Activated naive CD4-positive, alpha-beta T cell treated with anti-CD3 and anti-CD28 coated beads, Interleukin-2, amount 50 U/mL, for 72 hours (primary cell): ENCODE data around the gene MUC22. TPM values are rescaled to one million over a fixed set of nuclear protein-coding genes. Genes with fewer than 3 reads are reported as not detected.
"Not testable (repeated sequence)": the region's sequence is repeated elsewhere in the genome, so short reads cannot be mapped to it uniquely, and the experiment has no call there.

Experiments used
- ATAC-seq, 2 donors: fragments of 150-1000 bp; cut with Tn5 transposase; 2 replicates each; pipeline ENCODE4 v1.10.0; 2021; ENCODE audit warnings: mild to moderate bottlenecking in 2 of 2, moderate library complexity in 2 of 2
- DNase-seq, 2 donors: peaks; one replicate each; pipeline ENCODE4 v3.0.0; 2021 to 2022; ENCODE audit warnings: low spot score in 2 of 2
- H3K27ac Mint-ChIP-seq, 2 donors: one replicate each; pipeline ENCODE4 v1.8.0; 2022; ENCODE audit warnings: mild to moderate bottlenecking in 2 of 2, mixed read lengths in 2 of 2
- H3K36me3 Mint-ChIP-seq, 2 donors: one replicate each; pipeline ENCODE4 v1.8.0; 2022; ENCODE audit warnings: mixed read lengths in 2 of 2
- H3K9me3 Mint-ChIP-seq, 2 donors: one replicate each; pipeline ENCODE4 v1.8.0; 2022; ENCODE audit warnings: mixed read lengths in 2 of 2
- total RNA-seq, 2 donors: library from RNA; stranded (reverse); gene quantifications; one replicate each; pipeline ENCODE4 v1.2.3, GENCODE V29; 2022

Gene MUC22
- not detected for total RNA-seq

DNA sequence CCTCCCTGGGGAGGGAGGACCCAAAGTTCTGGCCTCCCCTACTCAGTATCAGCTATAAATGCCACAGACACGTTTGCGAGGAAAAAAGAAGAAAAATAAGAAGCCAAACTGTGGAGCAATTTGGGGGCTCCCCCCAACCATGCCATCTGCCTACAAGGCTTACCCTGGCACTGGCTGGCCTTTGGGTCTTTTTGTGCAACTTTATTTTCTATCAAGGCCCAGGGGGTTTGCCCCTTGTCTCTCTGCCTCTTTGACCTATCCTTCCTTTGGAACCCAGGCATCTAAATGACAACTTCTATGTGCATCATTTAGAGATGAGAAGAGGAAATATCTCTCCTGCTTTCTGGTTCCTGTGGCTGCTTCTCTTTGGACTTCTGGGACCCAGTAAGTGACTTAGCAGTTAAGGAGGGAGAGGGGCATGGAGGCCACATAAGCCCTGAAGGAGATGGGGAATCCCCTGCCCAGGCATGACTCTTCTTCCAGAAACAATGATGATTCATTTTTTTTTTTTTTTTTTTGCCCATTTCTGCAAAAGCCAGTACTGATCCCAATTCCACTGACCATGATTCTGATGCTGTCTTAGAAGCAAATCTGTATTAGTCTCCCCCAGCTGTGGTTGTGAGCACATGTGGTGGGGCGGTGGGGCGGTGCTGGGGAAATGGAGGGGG, at the start of gene MUC22:
TSS of gene MUC22 (plus strand) at position 82 of the 668 bp plus-strand sequence. CDS start at position 315, 233 bp downstream.
- ATAC-seq (peak; percentile 86 to 92), DNase-seq (no peak)
- no peak within 1 kb of the TSS for H3K27ac Mint-ChIP-seq
- H3K36me3 Mint-ChIP-seq = no peaks in the 10 kb centered on the region
- H3K9me3 Mint-ChIP-seq = peaks cover 4% of the 10 kb centered on the region in 2 donors

DNA sequence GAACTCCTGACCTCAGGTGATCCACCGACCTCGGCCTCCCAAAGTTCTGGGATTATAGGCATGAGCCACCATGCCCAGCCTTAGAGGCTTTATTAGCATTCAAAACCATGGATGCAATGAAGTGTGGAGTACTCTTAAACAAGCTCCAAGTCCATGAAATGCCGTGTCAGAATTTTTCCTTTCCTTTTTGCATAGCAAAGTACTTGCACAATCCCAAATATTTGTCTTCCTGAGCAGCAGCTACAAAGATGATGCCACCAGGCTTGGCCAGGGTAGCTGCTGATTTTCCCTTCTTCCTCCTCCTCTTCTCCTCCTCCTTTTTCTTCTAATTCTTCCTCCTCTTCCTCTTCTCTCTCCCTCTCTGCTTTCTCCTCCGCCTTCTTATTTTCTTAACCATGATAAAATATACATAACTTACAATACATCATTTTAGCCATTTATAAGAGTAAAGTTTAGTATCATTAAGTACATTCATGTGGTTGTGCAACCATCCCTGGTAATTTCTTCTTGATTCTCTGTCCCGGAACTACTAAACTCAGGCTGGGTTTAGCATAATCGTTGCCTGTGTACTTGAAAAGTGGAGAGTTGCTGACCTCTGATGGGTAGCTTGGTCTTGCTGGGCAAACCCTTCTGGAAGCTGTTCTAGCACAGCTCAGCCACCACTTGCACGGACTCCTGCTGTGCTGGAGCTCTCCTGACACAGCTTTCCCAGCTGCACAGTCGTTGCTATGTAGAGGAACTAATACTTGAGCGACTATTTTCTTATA, 49.2 kb upstream of the MUC22 start:
- DNase-seq = no peak
- H3K9me3 Mint-ChIP-seq = no peaks in the 10 kb centered on the region
- peak overlapping the region in 1 of 2 donors; percentile 44 for H3K27ac Mint-ChIP-seq
- H3K36me3 Mint-ChIP-seq = no peaks in the 10 kb centered on the region
- no peak for ATAC-seq

DNA sequence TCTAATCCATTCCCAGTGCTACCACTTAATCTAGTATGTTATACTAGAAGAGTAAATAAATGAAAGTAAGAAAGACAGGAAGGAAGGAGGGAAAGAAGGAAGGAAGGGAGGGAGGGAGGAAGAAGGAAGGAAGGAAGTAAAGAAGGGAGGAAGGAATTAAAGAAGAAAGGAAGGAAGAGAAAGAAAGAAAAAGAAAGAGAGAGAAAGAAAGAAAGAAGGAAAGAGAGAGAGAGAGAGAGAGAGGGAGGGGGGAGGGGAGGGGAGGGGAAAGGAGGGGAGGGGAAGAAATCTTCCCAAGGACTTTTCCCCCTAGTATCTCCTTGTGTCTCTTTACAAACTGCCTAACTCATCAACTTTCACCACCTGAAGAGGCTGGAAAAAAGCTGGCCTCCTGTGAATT, 47.6 kb upstream of the MUC22 start:
- H3K36me3 Mint-ChIP-seq = no peaks in the 10 kb centered on the region
- no peak overlapping the region for H3K27ac Mint-ChIP-seq
- no peak for ATAC-seq
- no peak for DNase-seq
- H3K9me3 Mint-ChIP-seq = no peaks in the 10 kb centered on the region

- Mint-ChIP-seq H3K36me3 (no peaks in the 10 kb centered on the region), H3K9me3 (no peaks in the 10 kb centered on the region), H3K27ac (no peak overlapping the region)
- ATAC-seq (no peak), DNase-seq (no peak)
These were observed 46.6 kb upstream of the MUC22 start for GRCh38 chr6:30963641-30964040.

DNA sequence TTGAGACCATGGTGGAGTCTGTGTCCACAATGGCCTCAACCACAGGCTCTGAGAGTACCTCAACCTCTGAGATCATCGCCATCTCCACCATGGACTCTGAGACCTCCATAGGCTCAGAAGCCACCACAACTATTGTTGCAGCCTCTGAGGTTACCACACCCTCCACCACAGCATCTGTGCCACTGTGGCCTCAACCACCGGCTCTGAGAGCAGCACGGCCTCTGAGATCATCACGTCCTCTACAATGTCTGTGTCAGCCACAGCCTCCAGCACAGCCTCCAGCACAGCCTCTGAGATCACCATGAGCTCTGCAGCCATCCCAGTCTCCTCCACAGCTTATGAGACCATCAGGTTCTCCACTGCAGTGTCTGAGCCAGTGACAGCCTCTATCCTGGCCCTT, 46.2 kb upstream of the MUC22 start:
- DNase-seq = no peak

GRCh38 chr6:30965140-30965601, 45.1 kb upstream of the MUC22 start:
- H3K9me3 Mint-ChIP-seq = no peaks in the 10 kb centered on the region
- H3K36me3 Mint-ChIP-seq = no peaks in the 10 kb centered on the region
- ATAC-seq (peak in 1 of 2 donors; percentile 69), DNase-seq (no peak)
- H3K27ac Mint-ChIP-seq = peak overlapping the region in 1 of 2 donors; percentile 32

More for the DNA sequence above, 46.2 kb upstream of the MUC22 start:
- Mint-ChIP-seq H3K9me3 (no peaks in the 10 kb centered on the region), H3K36me3 (no peaks in the 10 kb centered on the region), H3K27ac (peak overlapping the region in 1 of 2 donors; percentile 32)
- peak; percentile 28 to 65 for ATAC-seq

GRCh38 chr6:30966154-30966553, 44.1 kb upstream of the MUC22 start:
- ATAC-seq (no peak), DNase-seq (no peak)
- peak overlapping the region in 1 of 2 donors; percentile 12 for H3K27ac Mint-ChIP-seq
- no peaks in the 10 kb centered on the region for H3K9me3 Mint-ChIP-seq
- no peaks in the 10 kb centered on the region for H3K36me3 Mint-ChIP-seq

DNA sequence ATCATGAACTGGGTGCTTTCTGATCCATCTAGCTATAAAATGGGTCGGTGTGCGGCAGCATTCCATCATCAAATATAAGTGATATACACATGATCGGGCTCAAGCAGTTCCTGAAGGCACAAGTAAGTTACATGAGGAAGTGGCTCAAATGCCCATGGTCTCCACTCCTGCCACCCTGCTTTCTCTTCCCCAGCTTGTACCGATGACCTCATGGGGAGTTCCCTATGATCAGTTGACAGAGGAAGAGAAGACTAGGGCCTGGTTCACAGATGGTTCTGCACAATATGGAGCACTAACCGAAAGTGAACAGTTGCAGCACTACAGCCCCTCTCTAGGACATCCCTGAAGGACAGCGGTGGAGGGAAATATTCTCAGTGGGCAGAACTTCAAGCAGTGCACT, 41.1 kb upstream of the MUC22 start:
- ATAC-seq, H3K27ac Mint-ChIP-seq, H3K9me3 Mint-ChIP-seq, DNase-seq, H3K36me3 Mint-ChIP-seq: not testable (repeated sequence)

DNA sequence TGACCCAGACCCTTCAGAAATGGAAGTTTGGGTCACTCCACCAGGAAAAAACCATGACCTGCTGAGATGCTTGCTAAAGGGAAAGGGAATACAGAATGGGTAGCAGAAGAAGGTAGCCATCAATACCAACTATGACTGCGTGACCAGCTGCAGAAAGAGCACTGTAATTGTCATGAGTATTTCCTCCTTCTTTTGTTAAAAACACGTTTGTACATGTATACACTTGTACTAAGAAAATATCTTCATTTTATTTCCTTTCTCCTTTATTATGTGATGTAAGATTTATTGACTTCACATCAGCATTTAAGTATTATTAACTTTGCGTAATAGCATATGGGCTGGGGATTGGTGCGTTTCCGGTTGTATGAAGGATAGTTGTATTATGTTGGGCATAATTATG, 39.3 kb upstream of the MUC22 start:
- no peaks in the 10 kb centered on the region for H3K9me3 Mint-ChIP-seq
- H3K27ac Mint-ChIP-seq = peak overlapping the region in 1 of 2 donors; percentile 44
- DNase-seq (no peak), ATAC-seq (no peak)
- no peaks in the 10 kb centered on the region for H3K36me3 Mint-ChIP-seq

DNA sequence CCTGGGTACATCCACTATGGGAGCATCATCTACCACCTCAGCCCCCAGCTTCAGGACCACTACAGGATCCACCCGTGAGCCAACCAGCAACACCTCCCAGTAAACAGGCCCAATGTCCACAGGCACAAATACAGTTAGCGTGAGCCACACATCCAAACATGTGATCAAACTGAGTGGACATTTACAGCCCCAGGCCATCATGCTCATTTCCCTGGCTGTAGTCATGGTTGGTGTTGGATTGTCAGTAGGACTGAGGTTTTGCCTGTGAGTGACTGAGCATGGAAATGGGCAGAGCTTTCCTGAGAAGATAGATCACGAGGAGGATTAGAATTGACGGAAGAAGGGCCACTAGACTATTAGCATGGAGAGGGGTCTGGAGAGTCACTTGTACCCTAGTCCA, 37.5 kb upstream of the MUC22 start:
- ATAC-seq (no peak), DNase-seq (no peak)
- H3K36me3 Mint-ChIP-seq = no peaks in the 10 kb centered on the region
- no peaks in the 10 kb centered on the region for H3K9me3 Mint-ChIP-seq
- H3K27ac Mint-ChIP-seq = no peak overlapping the region

DNA sequence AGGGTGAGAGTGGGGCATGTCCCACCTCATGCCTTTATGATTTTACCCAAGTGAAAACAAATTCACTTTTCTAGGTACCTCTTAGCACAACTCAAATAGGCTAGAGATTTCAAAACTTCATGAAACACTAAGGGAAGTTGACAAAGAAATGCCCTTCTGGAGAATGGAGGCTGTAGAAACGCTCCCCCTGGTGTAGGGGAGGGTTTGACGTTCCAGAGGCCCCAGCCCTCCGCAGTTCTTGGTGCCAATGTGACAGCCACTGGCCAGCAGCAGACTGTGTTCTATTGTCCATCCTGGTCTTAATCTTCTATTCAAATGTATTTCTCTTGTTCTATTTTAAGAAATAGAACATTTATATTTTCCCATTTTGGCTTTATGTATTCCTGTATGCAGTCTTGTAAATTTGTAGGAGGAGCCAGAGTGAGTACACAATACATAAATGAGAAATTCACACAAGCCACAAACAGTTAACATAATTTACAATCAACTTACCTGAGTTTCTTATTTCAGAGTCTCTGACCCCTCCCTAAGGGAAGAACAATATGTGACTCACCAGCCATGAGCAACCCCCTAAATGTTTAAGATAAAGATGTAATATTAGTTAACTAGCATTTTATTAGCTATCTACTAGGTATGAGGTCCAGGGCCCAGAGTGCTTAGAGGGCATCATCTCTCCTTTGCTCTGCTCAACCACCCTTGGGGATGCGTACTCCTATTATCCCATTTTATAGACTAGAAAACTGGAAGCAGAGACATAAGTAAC, 35.6 kb upstream of the MUC22 start:
- no peak overlapping the region for H3K27ac Mint-ChIP-seq
- H3K9me3 Mint-ChIP-seq = no peaks in the 10 kb centered on the region
- no peak for ATAC-seq
- no peaks in the 10 kb centered on the region for H3K36me3 Mint-ChIP-seq
- no peak for DNase-seq

- Mint-ChIP-seq H3K9me3 (no peaks in the 10 kb centered on the region), H3K27ac (no peak overlapping the region), H3K36me3 (no peaks in the 10 kb centered on the region)
- no peak for ATAC-seq
- DNase-seq = no peak
These were observed 31.1 kb upstream of the MUC22 start for GRCh38 chr6:30979141-30979540.

DNA sequence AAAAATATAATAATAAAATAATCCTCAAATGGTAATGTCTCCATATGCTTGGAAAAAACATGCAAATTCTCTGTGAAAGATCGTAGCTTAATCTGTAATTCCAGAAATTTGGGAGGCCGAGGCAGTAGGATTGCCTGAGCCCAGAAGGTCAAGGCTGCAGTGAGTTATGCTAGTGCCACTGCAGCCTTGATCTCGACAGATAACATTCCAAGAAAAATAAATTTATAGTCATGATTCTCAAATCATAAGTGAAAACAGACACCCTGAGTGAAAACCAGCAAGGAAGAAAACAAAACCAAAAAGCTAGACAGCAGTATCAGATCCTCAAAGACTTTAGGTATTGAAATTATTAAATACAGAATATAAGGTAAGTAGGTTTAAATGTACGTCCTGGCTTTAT, 30.6 kb upstream of the MUC22 start:
- DNase-seq (no peak), ATAC-seq (no peak)
- Mint-ChIP-seq H3K27ac (no peak overlapping the region), H3K36me3 (no peaks in the 10 kb centered on the region), H3K9me3 (no peaks in the 10 kb centered on the region)

DNA sequence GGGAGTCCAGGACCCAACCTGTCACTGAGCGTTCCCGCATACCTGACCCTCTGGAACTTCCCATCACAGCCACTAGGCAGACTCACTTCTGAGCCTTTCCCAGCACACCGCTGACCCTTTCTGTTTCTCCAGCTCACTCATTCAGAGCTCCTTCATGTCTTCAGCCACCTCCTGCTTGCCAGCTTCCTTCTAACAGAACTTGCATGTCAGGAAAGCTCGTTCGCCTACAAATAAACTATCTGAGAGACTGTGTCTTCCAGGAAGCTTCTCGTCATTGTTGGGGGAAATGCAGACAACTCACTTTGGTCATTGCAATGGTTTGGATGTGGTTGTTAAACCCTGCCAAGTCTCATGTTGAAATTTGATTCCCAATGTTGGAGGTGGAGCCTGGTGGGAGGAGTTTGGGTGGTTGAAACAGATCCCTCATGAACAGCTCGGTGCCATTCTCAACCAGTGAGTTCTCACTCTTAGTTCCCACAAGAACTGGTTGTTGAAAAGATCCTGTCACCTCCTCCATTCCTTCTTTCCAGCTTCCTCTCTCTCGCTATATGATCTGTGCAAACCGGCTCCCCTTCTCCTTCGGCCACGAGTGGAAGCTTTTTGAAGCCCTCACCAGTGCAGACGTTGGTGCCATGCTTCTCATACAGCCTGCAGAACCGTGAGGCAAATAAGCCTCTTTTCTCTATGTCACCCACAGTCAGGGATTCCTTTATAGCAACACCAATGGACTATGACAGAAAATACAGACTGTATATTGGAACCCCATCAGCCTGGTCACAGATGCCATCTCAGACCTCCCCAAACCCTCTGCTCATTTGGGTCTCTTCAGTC, 28.1 kb upstream of the MUC22 start:
- Mint-ChIP-seq H3K36me3 (no peaks in the 10 kb centered on the region), H3K9me3 (no peaks in the 10 kb centered on the region), H3K27ac (no peak overlapping the region)
- ATAC-seq = no peak
- DNase-seq = no peak

DNA sequence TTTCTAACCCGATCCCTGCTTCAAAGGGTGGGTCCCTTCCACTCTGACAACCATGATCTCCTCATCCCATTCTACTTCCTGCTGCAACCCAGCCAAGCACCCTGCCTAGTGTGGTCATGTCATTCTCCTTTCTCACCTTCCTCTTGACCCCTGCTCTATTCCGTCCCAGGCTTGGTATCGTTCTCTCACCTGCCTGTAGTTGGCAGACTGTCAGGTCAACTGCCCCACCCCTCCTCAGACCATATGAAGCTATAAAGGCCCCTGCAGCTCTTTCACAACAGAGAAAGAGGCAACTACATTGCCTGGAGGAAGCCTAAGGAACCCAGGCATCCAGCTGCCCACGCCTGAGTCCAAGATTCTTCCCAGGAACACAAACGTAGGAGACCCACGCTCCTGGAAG, 26.8 kb upstream of the MUC22 start, which contains the start of gene MUC21:
TSS of gene MUC21 (plus strand) at position 280 of the 400 bp plus-strand sequence. CDS start 241 bp downstream, outside the sequence.
- no peaks in the 10 kb centered on the region for H3K9me3 Mint-ChIP-seq
- no peak for DNase-seq
- no peak within 1 kb of the TSS for H3K27ac Mint-ChIP-seq
- H3K36me3 Mint-ChIP-seq = no peaks in the 10 kb centered on the region
- no peak for ATAC-seq

DNA sequence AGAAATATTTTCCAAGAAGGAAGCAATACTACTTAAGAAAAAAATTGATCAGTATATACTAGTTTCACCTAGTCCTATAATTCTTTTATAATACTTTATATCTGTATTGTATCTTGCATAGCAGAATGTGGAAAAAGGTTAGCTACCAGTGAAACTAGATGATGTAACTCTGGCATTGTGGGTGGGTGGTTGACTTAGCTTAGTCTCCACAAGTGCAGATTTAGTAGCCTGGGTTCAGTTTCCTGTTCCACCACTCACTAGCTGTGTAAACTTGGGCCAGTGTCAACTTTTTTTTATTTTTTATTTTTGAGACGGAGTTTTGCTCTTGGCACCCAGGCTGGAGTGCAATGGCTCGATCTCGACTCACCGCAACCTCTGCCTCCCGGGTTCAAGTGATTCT, 24.8 kb upstream of the MUC22 start:
- ATAC-seq = peak in 1 of 2 donors; percentile 93
- Mint-ChIP-seq H3K36me3 (no peaks in the 10 kb centered on the region), H3K9me3 (no peaks in the 10 kb centered on the region), H3K27ac (no peak overlapping the region)
- DNase-seq = no peak
